ENCODE data around the gene NEK3. TPM values are rescaled to one million over a fixed set of nuclear protein-coding genes. Genes with fewer than 3 reads are reported as not detected.

Gene NEK3
- total RNA-seq, 2 donors from 2014 or later, result 12.9 to 36.8 TPM

GRCh38 chr13:52118595-52118994, 40.8 kb downstream of the NEK3 start:
- WGBS, result 54% methylated on average over 3 of the region's 3 CpGs
- H3K9me3 ChIP-seq, result no peaks in the 10 kb centered on the region
- H3K36me3 ChIP-seq, result no peaks in the 10 kb centered on the region
- no peaks in the 10 kb centered on the region for H3K4me1 ChIP-seq (replicated peaks)
- H3K27ac ChIP-seq, result no peak overlapping the region
- no peak for TF ChIP-seq POLR2AphosphoS5 (IDR thresholded peaks at IDR 0.05)
- DNase-seq (ENCODE audit: low spot score), result no peak
- no peak overlapping the region for H3K4me3 ChIP-seq
- intact Hi-C loops (cut with DNase I), result no loop called here
- no peaks in the 10 kb centered on the region for H3K27me3 ChIP-seq (replicated peaks; ENCODE audit: insufficient read depth)

GRCh38 chr13:52118095-52118494, 41.3 kb downstream of the NEK3 start:
- H3K27ac ChIP-seq, result no peak overlapping the region
- H3K36me3 ChIP-seq, result no peaks in the 10 kb centered on the region
- no peaks in the 10 kb centered on the region for H3K9me3 ChIP-seq
- TF ChIP-seq POLR2AphosphoS5 (IDR thresholded peaks at IDR 0.05), result no peak
- whole genome bisulfite sequencing, result 60% methylated on average over 2 of the region's 2 CpGs
- H3K4me3 ChIP-seq, result no peak overlapping the region
- H3K27me3 ChIP-seq (replicated peaks; ENCODE audit: insufficient read depth), result no peaks in the 10 kb centered on the region
- no peaks in the 10 kb centered on the region for H3K4me1 ChIP-seq (replicated peaks)
- intact Hi-C loops (cut with DNase I), result no loop called here
- DNase-seq (ENCODE audit: low spot score), result no peak

DNA sequence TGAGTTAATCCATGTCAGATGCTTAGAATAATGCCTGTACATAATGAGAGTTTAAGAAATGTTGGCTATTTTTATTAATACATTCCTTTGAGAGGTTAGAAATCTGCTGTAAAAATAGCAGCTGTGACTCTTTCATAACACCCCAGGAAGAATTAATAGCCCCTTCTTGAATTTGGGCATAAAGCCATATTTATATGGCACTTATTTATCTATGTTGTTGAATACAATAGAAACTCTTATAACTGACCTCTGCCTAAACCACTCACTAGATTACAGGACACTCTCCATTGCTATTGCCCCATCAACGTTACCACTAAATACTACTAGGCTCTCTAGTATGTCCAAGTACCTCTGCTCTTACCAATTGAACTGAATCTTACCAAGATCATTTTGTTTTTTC, 46.8 kb downstream of the NEK3 start:
- WGBS, result 73% methylated on average over 1 of the region's 1 CpG
- H3K4me1 ChIP-seq (replicated peaks), result no peaks in the 10 kb centered on the region
- no peak for DNase-seq (ENCODE audit: low spot score)
- TF ChIP-seq POLR2A (IDR thresholded peaks at IDR 0.05) (no peak), POLR2AphosphoS5 (IDR thresholded peaks at IDR 0.05) (no peak)
- TF ChIP-seq, protein P1, sequence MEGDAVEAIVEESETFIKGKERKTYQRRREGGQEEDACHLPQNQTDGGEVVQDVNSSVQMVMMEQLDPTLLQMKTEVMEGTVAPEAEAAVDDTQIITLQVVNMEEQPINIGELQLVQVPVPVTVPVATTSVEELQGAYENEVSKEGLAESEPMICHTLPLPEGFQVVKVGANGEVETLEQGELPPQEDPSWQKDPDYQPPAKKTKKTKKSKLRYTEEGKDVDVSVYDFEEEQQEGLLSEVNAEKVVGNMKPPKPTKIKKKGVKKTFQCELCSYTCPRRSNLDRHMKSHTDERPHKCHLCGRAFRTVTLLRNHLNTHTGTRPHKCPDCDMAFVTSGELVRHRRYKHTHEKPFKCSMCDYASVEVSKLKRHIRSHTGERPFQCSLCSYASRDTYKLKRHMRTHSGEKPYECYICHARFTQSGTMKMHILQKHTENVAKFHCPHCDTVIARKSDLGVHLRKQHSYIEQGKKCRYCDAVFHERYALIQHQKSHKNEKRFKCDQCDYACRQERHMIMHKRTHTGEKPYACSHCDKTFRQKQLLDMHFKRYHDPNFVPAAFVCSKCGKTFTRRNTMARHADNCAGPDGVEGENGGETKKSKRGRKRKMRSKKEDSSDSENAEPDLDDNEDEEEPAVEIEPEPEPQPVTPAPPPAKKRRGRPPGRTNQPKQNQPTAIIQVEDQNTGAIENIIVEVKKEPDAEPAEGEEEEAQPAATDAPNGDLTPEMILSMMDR (IDR thresholded peaks at IDR 0.05), result no peak
- no peak overlapping the region for H3K27ac ChIP-seq
- intact Hi-C loops (cut with DNase I), result no loop called here
- H3K27me3 ChIP-seq (replicated peaks; ENCODE audit: insufficient read depth), result no peaks in the 10 kb centered on the region
- no peaks in the 10 kb centered on the region for H3K36me3 ChIP-seq
- no peaks in the 10 kb centered on the region for H3K9me3 ChIP-seq
- no peak overlapping the region for H3K4me3 ChIP-seq

DNA sequence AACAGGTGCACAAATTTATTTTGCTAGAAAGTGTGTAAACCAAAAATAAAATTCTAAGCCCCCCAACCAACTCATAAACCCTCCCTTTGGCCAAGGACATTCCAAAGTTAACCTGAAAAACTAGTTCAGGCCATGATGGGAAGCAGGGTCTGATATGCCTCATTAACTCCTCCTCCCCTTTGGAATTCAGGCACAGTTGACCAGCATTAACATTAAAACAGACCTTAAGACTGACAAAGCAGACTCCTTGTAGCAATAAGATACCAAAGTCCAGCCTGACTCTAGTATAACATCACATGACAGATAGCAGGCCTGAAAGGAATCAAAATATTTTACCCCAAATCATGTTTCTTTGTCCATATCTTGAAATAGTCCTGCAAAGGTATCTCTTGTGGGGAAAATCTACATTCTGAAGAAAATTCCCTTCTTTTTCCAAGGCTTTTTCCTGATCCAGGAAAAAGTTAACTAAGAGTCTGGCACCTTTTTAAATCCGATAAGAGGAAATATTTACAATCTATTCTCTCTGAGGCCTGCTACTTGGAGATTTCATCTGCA, 50.2 kb downstream of the NEK3 start:
- Histone ChIP-seq H3K4me3 (no peak overlapping the region), H3K9me3 (no peaks in the 10 kb centered on the region), H3K27me3 (replicated peaks; ENCODE audit: insufficient read depth) (no peaks in the 10 kb centered on the region), H3K27ac (no peak overlapping the region), H3K36me3 (no peaks in the 10 kb centered on the region), H3K4me1 (replicated peaks) (no peaks in the 10 kb centered on the region)
- no peak for DNase-seq (ENCODE audit: low spot score)
- TF ChIP-seq POLR2AphosphoS5 (IDR thresholded peaks at IDR 0.05) (no peak), POLR2A (IDR thresholded peaks at IDR 0.05) (no peak)
- TF ChIP-seq, protein P1 (IDR thresholded peaks at IDR 0.05), result no peak
- intact Hi-C loops (cut with DNase I), result no loop called here
- 83% methylated on average over 1 of the region's 1 CpG for WGBS

GRCh38 chr13:52105841-52106240, 53.6 kb downstream of the NEK3 start:
- Histone ChIP-seq H3K9me3 (no peaks in the 10 kb centered on the region), H3K4me3 (no peak overlapping the region), H3K36me3 (no peaks in the 10 kb centered on the region), H3K27ac (no peak overlapping the region), H3K4me1 (replicated peaks) (no peaks in the 10 kb centered on the region), H3K27me3 (replicated peaks; ENCODE audit: insufficient read depth) (no peaks in the 10 kb centered on the region)
- TF ChIP-seq POLR2A (IDR thresholded peaks at IDR 0.05) (no peak), POLR2AphosphoS5 (IDR thresholded peaks at IDR 0.05) (no peak)
- TF ChIP-seq, protein P1 (IDR thresholded peaks at IDR 0.05), result no peak
- no peak for DNase-seq (ENCODE audit: low spot score)
- intact Hi-C loops (cut with DNase I), result no loop called here
- 92% methylated on average over 1 of the region's 1 CpG for WGBS

GRCh38 chr13:52104624-52105023, 54.8 kb downstream of the NEK3 start:
- no peaks in the 10 kb centered on the region for H3K9me3 ChIP-seq
- WGBS, result 80% methylated on average over 1 of the region's 1 CpG
- no peak overlapping the region for H3K4me3 ChIP-seq
- intact Hi-C loops (cut with DNase I), result no loop called here
- DNase-seq (ENCODE audit: low spot score), result no peak
- no peak for TF ChIP-seq POLR2AphosphoS5 (IDR thresholded peaks at IDR 0.05)
- TF ChIP-seq, protein P1 (IDR thresholded peaks at IDR 0.05), result no peak
- TF ChIP-seq POLR2A (IDR thresholded peaks at IDR 0.05), result no peak
- no peaks in the 10 kb centered on the region for H3K4me1 ChIP-seq (replicated peaks)
- no peaks in the 10 kb centered on the region for H3K36me3 ChIP-seq
- no peak overlapping the region for H3K27ac ChIP-seq
- no peaks in the 10 kb centered on the region for H3K27me3 ChIP-seq (replicated peaks; ENCODE audit: insufficient read depth)
